GM19351 (cell line): Measurements from ENCODE around the gene HNRNPR.
"Not testable (repeated sequence)": the region's sequence is repeated elsewhere in the genome, so short reads cannot be mapped to it uniquely, and the experiment has no call there.

Experiments
- ATAC-seq: cut with Tn5 transposase; IDR thresholded peaks from one replicate; pipeline ENCODE4 v1.9.1; 2021; ENCODE audit warnings: mild to moderate bottlenecking, moderate library complexity; ENCODE audit not compliant: unreplicated experiment

HNRNPR gene

GRCh38 chr1:23257371-23257770 is 86.7 kb downstream of the HNRNPR start:
- ATAC-seq = not testable (repeated sequence)
